VCaP (cell line): ENCODE results near the gene STAM.
A peak's percentile ranks its signal among the peaks of the same experiment; 100 is the strongest.

Experiments used
- H3K27ac ChIP-seq: fragments of 450-650 bp; 2 replicates; pipeline ENCODE4 v1.5.1; 2017
- CTCF ChIP-seq: fragments of 450-650 bp; conservative IDR thresholded peaks from 2 replicates; pipeline ENCODE4 v1.5.1; 2017; ENCODE audit warnings: mild to moderate bottlenecking, moderate library complexity

Gene STAM

GRCh38 chr10:17633353-17633752 lies 10.6 kb upstream of the STAM start:
- no peak overlapping the region for H3K27ac ChIP-seq

GRCh38 chr10:17637869-17638268 lies 6.1 kb upstream of the STAM start:
- no peak for TF ChIP-seq CTCF
- no peak overlapping the region for H3K27ac ChIP-seq

More at GRCh38 chr10:17633353-17633752, 10.6 kb upstream of the STAM start:
- no peak for TF ChIP-seq CTCF

GRCh38 chr10:17640331-17640816 lies 3.6 kb upstream of the STAM start:
- H3K27ac ChIP-seq: no peak overlapping the region
- no peak for TF ChIP-seq CTCF

GRCh38 chr10:17643339-17643754 lies 604 bp upstream of the STAM start:
- H3K27ac ChIP-seq: peak overlapping the region; percentile 98
- no peak for TF ChIP-seq CTCF

GRCh38 chr10:17644485-17644943 lies 563 bp downstream of the STAM start:
- peak overlapping the region; percentile 98 for H3K27ac ChIP-seq
- TF ChIP-seq CTCF: no peak

- TF ChIP-seq CTCF: no peak
- no peak overlapping the region; the same call in 1 of the 2 replicates for H3K27ac ChIP-seq
Observed at GRCh38 chr10:17645621-17646345, 1.8 kb downstream of the STAM start.

GRCh38 chr10:17647326-17647725 lies 3.4 kb downstream of the STAM start:
- no peak for TF ChIP-seq CTCF
- H3K27ac ChIP-seq: no peak overlapping the region
